T-helper 9 cell (primary cell): ENCODE data around the gene GPR158.
"Not testable (repeated sequence)": the region's sequence is repeated elsewhere in the genome, so short reads cannot be mapped to it uniquely, and the experiment has no call there.

Source experiments
- DNase-seq: peaks from one replicate; pipeline ENCODE4 v3.0.0-alpha.2; 2020
- total RNA-seq, 2 donors: gene quantifications; one replicate each; lab custom pipeline; 2026; lab: John Stamatoyannopoulos, UW

GPR158 gene, protein sequence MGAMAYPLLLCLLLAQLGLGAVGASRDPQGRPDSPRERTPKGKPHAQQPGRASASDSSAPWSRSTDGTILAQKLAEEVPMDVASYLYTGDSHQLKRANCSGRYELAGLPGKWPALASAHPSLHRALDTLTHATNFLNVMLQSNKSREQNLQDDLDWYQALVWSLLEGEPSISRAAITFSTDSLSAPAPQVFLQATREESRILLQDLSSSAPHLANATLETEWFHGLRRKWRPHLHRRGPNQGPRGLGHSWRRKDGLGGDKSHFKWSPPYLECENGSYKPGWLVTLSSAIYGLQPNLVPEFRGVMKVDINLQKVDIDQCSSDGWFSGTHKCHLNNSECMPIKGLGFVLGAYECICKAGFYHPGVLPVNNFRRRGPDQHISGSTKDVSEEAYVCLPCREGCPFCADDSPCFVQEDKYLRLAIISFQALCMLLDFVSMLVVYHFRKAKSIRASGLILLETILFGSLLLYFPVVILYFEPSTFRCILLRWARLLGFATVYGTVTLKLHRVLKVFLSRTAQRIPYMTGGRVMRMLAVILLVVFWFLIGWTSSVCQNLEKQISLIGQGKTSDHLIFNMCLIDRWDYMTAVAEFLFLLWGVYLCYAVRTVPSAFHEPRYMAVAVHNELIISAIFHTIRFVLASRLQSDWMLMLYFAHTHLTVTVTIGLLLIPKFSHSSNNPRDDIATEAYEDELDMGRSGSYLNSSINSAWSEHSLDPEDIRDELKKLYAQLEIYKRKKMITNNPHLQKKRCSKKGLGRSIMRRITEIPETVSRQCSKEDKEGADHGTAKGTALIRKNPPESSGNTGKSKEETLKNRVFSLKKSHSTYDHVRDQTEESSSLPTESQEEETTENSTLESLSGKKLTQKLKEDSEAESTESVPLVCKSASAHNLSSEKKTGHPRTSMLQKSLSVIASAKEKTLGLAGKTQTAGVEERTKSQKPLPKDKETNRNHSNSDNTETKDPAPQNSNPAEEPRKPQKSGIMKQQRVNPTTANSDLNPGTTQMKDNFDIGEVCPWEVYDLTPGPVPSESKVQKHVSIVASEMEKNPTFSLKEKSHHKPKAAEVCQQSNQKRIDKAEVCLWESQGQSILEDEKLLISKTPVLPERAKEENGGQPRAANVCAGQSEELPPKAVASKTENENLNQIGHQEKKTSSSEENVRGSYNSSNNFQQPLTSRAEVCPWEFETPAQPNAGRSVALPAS (N-terminal part only)
- total RNA-seq = 0 to 0.24 reads per million in 2 donors

DNA sequence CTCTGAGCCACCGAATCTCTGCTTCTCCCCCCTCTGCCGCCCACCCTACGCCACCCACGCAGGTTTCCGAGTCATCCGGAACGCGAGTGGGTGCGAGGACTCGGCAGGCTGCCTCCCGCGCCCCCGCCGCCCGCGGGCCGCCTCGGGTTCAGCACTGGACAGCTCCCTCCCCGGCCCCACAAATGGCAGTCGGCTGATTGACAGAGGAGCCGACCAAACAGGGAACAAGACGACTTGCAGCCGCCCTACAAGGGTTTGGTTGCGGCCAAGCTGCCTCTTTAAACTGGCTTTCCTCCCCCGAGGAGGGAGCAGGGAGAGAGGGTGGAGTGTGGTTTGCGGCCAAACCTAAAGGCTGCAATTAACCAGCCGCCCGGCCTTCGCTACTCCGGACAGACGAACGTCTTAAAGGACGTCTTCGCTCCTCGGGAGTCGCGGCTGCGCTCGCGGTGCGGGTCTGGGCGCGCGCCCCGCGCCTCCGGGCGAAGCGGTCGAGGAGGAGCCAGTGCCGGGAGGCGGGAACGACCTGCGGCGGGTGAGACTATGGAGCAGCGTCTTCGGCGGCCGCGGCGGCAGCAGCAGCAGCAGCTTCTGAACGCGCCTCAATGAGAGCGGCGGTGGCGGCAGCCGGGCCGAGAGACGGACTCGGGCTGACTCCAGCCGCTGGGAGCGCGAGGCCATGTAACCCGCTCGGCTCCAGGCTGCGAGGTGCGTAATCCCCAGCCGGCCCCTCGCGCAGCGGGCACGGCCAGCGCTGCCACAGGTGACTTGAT lies at the start of gene GPR158:
Gene GPR158 (plus strand): TSS at position 541 of the 770 bp plus-strand sequence. CDS start 420 bp downstream, outside the sequence.
- peak; percentile 6 for DNase-seq

GRCh38 chr10:25125201-25125611 lies 49.6 kb upstream of the GPR158 start:
- DNase-seq = no peak

GRCh38 chr10:25129592-25129991 lies 45.2 kb upstream of the GPR158 start:
- DNase-seq = no peak

- no peak for DNase-seq
Observed at GRCh38 chr10:25130906-25131305, 43.9 kb upstream of the GPR158 start.

DNA sequence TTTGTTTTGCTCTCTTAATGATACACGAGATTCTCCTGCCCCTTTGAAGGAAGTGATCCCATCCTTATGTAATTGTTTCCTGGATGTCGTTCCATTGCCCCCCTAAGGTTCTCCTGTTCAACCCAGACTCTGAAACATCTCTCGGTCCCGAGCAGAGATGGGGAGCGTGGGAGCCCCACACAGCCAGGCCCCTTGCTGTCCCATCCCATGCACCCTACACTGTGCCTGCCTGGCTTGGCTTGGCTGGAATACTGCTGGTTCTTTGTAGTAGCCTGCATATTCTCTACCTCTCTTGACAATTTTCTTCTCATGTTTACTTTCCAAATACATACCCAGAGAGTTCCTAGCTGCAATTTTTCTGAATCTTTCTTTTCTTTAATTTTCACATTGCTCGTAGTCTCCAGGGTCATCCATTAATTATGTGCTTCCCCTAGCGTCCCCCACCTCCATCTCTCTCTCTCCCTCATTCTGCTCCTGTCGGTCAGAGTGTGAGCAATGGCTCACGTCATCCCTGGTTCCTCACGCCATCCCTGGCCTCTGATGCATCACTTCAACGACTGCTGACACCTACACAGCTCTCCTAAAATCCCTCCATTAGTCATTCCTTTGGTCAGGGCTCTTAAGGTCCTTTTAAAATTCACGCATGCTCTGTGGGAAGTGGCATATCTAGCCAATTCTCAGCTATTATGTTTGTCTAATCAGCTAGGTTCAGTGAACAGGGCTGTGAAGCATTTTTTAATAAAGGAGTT lies 32.5 kb upstream of the GPR158 start:
- no peak for DNase-seq

GRCh38 chr10:25157650-25158049 lies 17.2 kb upstream of the GPR158 start:
- no peak for DNase-seq

DNA sequence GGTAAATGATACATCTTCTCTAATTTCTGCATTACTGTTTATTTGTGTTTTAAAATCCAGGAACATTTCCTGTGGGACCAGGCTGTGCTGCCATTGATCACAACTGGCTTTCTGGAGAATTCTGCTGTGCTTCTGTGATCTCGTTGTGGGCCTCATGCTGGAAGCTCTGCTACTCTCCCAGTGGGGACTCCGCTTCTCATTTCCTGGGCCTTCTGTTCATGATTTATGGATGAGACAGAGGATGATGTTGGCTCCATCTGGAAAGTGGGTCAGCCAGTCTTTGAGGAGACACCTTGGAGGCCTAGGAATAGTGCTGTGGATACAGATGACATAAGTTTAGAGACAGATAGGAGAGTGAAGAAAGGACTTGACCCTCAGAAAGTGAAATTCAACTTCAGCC lies 15.2 kb upstream of the GPR158 start:
- no peak for DNase-seq

- no peak for DNase-seq
Observed at GRCh38 chr10:25162391-25162790, 12.4 kb upstream of the GPR158 start.

DNA sequence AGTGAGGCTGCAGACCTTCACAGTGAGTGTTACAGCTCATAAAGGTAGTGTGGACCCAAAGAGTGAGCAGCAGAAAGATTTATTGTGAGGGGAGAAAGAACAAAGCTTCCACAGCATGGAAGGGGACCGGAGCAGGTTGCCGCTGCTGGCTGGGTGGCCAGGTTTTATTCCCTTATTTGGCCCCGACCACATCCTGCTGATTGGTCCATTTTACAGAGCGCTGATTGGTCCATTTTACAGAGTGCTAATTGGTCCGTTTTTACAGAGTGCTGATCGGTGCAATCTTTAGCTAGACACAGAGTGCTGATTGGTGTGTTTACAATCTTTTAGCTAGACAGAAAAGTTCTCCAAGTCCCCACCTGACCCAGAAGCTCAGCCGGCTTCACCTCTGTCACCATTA lies 11.3 kb upstream of the GPR158 start:
- not testable (repeated sequence) for DNase-seq

DNA sequence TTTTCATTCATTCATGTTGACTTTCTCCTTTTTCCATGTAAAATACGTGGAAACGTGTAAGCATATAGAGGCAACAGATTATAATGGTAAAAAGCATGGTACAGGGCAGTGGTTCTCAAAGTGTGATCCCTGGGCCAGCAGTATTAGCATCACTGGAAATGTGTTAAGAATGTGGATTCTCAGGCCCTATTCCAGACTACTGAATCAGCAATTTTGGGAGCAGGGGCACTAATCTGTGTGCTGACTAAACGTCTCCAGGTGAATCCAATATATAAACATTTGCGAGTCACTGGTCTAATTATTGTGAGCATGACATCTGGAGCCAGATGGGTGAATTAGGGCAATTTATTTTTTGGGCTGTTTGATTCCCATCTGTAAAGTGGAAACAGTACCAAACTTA lies 5.1 kb upstream of the GPR158 start:
- DNase-seq = no peak

DNA sequence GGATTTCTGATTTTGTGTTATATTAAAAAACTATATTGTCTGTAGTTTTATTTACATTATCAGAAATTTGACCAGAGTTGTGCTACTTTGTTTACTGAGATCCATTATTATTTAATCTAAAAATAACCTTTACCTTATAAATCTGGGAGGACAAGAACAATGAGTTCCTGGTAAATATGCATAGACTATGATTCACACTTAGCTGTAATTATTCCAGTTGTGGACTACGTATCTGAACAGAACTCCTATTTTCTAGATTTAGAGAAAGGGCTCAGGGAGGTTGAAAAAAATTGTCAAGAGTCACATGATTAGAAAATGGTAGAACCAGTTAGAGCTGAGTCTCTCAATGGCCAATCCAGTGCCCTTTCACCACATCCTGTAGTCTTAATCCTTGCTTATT lies 4.2 kb upstream of the GPR158 start:
- DNase-seq = no peak

DNA sequence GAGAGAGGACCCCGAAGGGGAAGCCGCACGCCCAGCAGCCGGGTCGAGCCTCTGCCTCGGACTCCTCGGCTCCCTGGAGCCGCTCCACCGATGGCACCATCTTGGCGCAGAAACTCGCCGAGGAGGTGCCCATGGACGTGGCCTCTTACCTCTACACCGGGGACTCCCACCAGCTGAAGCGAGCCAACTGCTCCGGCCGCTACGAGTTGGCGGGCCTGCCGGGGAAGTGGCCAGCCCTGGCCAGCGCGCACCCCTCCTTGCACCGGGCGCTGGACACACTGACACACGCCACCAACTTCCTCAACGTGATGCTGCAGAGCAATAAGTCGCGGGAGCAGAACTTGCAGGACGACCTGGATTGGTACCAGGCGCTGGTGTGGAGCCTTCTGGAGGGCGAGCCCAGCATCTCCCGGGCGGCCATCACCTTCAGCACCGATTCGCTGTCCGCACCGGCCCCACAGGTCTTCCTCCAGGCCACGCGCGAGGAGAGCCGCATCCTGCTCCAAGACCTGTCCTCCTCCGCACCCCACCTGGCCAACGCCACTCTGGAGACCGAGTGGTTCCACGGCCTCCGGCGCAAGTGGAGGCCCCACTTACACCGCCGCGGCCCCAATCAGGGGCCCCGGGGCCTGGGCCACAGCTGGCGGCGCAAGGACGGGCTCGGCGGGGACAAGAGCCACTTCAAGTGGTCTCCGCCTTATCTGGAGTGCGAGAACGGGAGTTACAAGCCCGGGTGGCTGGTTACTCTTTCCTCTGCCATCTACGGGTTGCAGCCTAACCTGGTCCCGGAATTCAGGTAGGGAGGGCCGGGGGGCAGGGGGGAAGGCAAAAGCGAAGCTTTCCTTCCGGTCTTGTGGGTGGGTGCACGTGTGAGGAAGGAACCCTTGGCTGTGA lies 973 bp downstream of the GPR158 start:
- DNase-seq = no peak

DNA sequence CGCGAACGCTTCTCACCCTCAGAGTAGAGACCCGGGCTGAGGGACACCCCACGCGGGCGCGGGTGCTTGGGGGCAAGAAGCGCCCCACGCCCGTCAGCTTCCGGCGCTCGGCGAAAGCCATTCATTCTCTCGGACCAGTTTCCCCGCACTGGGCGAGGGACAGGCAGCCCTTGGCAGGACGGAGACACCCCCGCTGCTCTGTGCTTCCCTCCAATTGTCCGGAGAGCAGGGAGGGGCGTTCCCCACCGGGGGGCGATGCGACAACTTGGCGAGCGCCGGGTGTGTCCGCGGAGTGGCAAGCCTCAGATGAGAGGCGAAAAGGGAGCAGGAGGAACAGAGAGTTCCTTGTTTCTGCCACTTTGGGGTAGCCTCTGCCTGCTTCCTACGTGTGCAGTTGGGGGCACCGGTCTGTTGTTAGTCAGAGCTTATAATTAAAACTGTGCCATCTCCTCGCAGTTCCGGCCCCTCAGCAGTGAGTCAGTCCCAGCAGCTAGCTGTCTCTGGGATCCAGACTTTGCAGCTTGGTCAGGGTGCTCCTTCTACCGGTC lies 1.7 kb downstream of the GPR158 start:
- no peak for DNase-seq

GRCh38 chr10:25177093-25177753 lies 2.4 kb downstream of the GPR158 start:
- DNase-seq = no peak

DNA sequence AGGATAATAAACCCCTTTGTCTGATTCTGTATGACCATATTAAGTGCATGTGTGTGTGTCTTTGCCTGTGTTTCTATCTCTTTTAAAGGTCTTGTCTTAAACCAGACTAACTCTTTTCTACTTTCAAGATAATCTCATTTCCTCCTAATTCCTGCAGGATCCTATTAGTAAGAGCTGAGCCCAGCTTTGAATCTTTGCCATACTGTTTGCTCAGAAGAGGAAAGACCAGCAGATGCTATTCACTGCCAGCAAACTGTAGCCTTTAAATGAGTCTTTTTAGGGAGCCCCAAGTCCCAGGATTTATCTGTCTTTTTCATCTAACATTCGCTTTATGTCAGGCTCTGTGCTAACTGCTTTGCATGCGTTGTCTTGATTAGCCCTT lies 2.9 kb downstream of the GPR158 start:
- no peak for DNase-seq

DNA sequence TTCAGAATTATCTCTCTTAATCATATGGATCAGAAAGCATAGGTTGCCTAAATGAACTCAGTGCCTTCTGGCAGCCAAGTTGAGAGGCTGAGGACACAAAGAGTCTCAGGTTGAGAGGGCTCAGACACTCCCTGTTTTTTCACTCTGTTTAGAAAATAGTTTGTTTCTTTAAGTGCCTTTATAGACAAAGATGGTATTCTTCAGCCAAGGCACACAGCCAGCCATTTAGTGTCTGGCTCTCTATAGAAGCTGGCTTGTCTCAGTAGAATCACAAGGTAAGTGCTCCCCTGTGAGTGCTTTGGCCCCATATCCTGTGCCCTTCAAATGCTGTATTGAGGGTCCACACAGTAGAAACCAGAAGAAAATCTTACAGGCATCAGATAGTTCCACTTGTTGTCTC lies 3.6 kb downstream of the GPR158 start:
- DNase-seq = no peak

- DNase-seq = no peak
Observed at GRCh38 chr10:25180801-25181200, 6.0 kb downstream of the GPR158 start.

DNA sequence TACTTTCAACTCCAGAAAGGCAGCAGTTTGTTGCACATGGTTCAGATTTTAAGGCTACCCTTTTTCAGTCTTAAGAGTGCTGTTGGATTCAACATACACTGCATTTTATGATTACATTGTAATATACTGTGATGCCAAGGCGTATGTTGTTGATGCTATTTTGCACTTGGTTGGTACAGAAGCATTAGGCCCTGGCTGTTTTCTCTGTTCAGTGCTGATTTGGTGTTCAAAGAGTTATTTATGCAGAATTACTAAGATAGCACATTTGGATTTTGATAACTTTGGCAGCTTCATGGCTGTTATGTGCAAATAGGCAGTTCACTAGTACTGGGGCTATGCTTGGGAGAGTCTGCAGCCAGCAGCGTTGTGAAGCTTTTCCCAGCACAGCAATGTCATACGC lies 7.8 kb downstream of the GPR158 start:
- DNase-seq = no peak

DNA sequence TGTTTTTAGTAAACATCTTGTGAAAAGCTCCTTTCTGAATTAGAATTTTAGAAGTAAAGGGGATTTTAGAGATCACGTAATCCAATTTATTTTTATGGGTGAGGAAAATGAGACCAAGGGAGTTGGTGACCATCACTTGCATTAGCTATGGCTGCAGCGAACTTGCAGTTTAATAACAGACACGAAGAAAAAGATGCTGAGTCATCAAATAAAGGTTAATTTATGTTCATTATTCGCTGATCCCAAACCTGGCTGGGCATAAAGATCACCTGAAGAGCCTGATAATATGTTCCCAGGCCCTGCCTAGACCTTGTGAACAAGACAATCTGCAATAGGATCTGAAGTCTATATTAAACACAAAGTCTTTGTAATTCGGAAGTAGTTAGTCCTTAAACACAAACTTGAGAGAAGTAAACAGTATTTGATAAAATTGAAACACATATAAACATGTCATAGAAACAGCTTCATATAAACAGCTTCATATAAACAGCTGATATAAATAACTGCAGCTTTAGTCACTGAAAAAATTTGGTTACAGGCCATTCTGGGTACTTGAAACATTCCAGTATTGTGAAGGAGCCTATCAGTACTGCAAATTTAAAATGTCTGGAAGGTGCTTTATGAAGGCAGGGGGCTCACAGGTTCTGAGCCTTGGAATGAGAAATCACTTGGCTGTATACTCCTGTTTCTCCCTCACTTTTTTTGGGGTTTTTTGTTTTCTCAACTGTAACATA lies 16.5 kb downstream of the GPR158 start:
- no peak for DNase-seq
